D721Med (cell line): Measurements from ENCODE around the gene MPP7.

Source experiments
- DNase-seq: peaks from one replicate; pipeline ENCODE4 v3.0.0; 2011; ENCODE audit warnings: low spot score; ENCODE audit not compliant: insufficient read length
- FAIRE-seq: peaks from 2 replicates; lab custom pipeline; 2011; peaks lifted over from hg19 to GRCh38; lab: Jason Lieb, UNC
- CTCF ChIP-seq: IDR thresholded peaks from 2 replicates; pipeline ENCODE4 v1.5.1; 2012; ENCODE audit warnings: mild to moderate bottlenecking, control low read depth; ENCODE audit not compliant: insufficient read depth; ENCODE audit errors: missing control alignments

MPP7 gene

DNA sequence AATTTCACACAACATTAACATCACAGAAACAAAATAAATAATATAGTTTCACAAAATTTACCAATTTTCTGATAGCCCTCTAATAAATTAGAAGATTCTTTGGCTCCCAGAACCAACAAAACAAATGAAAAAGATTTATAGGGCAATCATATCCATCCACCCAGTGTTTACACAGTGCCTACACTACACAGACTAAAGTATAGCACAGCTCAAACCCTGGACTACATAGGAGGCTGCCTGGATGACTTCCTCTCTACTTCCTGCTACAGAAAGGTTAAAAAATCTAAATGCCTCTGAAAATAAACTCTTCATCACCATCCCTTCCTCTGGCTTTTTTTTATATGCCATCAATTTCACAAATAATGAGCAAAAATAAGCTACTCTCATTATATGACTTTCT is 28.4 kb downstream of the MPP7 start:
- FAIRE-seq: no peak
- no peak for TF ChIP-seq CTCF
- DNase-seq: no peak

GRCh38 chr10:28273343-28273742 is 29.5 kb downstream of the MPP7 start:
- FAIRE-seq: no peak
- no peak for TF ChIP-seq CTCF
- DNase-seq: no peak

- no peak for TF ChIP-seq CTCF
- DNase-seq (no peak), FAIRE-seq (no peak)
Measured at GRCh38 chr10:28269842-28270456, 32.9 kb downstream of the MPP7 start.

- DNase-seq (no peak), FAIRE-seq (peak; percentile 35)
- TF ChIP-seq CTCF: no peak
Measured at GRCh38 chr10:28266449-28267224, 36.2 kb downstream of the MPP7 start.

DNA sequence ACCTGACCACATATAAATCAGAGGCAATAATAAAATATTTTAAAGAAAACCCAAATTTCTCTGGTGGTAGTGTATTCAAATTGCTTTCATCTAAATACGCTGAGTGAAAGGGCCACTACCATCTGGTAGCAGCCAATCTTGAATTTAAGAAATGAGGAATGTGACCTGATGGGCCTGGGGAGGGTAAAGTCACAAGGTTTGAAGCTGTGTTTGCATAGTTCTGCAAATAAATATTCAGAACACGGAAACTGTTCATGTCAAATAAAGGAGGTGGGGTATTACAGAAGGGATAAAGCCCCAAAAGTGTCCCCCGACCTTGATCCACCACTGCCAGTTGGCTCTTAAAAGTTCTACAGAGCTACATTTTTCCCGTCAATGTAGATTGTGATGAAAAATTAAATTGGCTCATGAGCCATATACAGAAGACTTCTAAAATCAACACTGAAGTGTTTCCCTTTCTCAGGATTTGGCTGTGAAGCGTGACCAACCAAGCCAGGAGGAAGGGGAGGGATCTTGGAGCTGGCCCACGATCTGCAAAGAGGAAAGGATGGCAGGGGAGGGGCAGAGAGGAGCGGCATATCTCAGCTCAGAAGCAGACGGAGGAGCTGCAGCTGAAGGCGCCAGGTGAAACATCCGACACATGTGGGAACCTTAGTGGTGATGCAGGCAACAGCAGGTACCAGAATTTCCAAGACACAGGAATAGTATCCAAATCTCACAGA is 39.6 kb downstream of the MPP7 start:
- FAIRE-seq (no peak), DNase-seq (no peak)
- no peak for TF ChIP-seq CTCF

DNA sequence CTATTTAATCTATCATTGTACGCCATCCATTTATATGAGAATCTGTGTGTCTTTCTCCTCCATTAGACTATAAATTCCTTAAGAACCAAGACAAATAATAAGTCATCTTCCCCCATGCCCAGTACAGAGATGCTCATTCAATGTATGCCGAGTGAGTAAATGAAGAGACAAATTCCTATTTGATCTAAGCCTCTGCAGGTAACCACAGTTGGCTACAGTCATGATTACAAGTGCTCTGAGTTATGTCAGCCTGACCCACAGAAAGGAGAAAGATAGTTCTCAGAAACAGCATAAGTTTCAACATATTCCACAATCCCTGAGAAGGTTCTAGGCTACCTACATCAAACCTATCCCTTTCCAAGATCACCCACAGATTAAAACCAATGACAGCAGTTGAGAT is 46.1 kb downstream of the MPP7 start:
- no peak for TF ChIP-seq CTCF
- FAIRE-seq: no peak
- no peak for DNase-seq
